Astrocyte of the cerebellum (primary cell): ENCODE results near the gene CCL7.
A peak's percentile ranks its signal among the peaks of the same experiment; 100 is the strongest.

Experiments
- DNase-seq: peaks from one replicate; pipeline ENCODE4 v3.0.0-alpha.2; 2011; ENCODE audit warnings: low read depth
- H3K4me3 ChIP-seq: 2 replicates; pipeline ENCODE4 v1.5.1; 2011; ENCODE audit warnings: mild to moderate bottlenecking, low read depth, low read length, moderate library complexity
- in situ Hi-C: cut with HindIII; loops from 2 replicates; pipeline ENCODE4 v1.10.0; 2017; ENCODE audit warnings: low sequenced_read_pairs
- TF ChIP-seq, protein P1 (sequence below): IDR thresholded peaks from 2 replicates; pipeline ENCODE4 v1.5.1; 2012; ENCODE audit warnings: low read length, low read depth, moderate library complexity, mild to moderate bottlenecking; ENCODE audit errors: missing control alignments

Gene CCL7

DNA sequence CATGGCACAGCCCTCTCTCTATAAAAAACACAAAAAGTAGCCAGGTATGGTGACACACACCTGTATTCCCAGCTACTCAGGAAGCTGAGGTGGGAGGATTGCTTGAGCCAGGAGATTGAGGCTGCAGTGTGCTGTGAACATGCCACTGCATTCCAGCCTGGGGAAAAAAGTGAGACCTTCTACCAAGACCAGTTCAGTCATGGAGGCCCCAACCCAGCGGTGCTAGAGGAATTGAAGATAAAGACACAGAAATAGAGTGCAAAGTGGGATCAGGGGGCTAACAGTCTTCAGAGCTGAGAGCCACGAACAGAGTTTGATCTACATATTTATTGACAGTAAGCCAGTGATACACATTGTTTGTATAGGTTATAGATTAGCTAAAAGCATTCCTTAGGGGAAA lies 33.6 kb downstream of the CCL7 start:
- in situ Hi-C loops, result loop anchor here (5.0 to 25.0 kb wide), 2 partner anchors 96 to 234 kb away; no protein-coding TSS in a partner anchor
- TF ChIP-seq, protein P1, sequence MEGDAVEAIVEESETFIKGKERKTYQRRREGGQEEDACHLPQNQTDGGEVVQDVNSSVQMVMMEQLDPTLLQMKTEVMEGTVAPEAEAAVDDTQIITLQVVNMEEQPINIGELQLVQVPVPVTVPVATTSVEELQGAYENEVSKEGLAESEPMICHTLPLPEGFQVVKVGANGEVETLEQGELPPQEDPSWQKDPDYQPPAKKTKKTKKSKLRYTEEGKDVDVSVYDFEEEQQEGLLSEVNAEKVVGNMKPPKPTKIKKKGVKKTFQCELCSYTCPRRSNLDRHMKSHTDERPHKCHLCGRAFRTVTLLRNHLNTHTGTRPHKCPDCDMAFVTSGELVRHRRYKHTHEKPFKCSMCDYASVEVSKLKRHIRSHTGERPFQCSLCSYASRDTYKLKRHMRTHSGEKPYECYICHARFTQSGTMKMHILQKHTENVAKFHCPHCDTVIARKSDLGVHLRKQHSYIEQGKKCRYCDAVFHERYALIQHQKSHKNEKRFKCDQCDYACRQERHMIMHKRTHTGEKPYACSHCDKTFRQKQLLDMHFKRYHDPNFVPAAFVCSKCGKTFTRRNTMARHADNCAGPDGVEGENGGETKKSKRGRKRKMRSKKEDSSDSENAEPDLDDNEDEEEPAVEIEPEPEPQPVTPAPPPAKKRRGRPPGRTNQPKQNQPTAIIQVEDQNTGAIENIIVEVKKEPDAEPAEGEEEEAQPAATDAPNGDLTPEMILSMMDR, result no peak
- no peak for DNase-seq
- H3K4me3 ChIP-seq, result no peak overlapping the region

DNA sequence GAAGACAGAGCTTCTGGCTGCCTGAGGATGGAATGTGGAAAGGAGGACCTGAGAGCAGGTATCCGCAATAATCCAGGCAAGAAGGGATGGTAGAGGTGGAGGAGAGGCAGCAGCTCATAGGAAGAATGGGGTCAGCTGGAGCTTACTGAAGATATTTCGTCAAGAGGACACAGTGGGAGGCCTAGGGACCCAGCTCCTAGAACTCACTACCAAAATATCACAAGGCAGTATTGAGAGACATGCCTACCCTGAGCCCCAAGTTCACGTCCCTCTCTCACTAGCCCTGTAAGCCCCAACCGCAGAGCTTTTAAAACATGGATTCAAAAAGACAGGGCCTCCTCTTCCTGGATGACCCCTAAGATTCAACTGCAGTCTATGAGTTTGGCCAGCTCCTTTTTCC lies 35.0 kb downstream of the CCL7 start:
- in situ Hi-C loops, result loop anchor here (25.0 kb wide), 1 partner anchor 232 kb away; no protein-coding TSS in a partner anchor
- TF ChIP-seq, protein P1, result no peak
- no peak for DNase-seq
- no peak overlapping the region for H3K4me3 ChIP-seq

DNA sequence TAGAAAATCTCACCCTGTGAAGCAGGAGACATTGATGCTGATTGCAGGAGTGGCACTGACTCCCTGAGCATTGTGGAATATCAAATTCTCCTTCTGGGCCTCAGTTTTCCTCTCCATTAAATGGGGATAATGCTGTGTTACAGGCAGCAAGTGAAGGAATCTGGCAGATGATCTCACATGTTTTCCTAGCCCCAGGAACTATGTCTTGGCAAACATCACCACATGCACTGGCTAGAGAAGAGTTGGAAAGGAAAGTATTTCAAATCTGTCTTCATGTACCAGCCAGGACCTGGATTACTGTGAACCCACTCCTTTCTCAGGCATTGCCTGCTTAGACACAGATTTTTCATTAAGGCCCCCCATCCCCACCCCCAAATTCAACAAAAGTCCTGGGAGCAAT lies 35.6 kb downstream of the CCL7 start:
- in situ Hi-C loops, result loop anchor here (25.0 kb wide), 1 partner anchor 232 kb away; no protein-coding TSS in a partner anchor
- TF ChIP-seq, protein P1, result no peak
- no peak for DNase-seq
- H3K4me3 ChIP-seq, result no peak overlapping the region

DNA sequence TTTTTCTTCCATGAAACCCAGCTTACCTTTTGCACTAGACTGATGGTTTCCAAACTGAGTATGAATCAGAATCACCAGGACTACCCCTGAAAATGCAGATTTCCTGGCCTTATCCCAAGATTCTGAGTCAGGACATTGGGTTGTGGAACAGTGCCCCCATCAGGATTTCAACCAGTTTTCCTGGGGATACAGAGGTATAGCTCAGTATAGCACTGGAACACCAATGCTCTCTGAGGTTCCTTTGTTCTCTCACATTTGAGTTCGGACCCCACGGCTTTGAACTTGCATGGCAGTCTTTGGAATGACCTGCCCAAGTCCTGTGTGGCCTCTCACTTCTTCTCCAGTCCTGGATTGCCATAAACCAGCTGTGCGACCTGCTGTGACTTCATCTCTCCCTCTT lies 36.4 kb downstream of the CCL7 start:
- TF ChIP-seq, protein P1, result peak; percentile 67
- DNase-seq, result peak; percentile 74
- in situ Hi-C loops, result loop anchor here (25.0 kb wide), 1 partner anchor 231 kb away; no protein-coding TSS in a partner anchor
- H3K4me3 ChIP-seq, result no peak overlapping the region

DNA sequence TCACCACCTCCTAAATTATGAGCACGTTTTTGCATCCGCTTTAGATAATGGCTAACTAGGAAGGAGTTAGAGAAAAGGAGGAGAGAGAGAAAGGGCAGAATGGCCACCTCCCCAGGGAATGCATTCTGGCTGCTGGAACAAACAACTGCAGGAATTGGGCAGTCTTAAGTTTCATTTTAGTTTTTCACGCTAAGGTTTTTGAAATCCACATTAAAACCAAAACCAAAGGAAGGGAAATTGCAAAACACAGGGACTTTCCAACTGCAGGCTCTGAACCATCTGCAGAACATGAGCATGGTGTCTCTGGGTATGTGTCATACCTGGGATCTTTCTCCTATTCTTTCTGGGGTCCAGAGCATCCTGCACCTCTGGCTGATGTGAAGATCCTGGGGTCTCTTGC lies 37.1 kb downstream of the CCL7 start:
- DNase-seq, result no peak

DNA sequence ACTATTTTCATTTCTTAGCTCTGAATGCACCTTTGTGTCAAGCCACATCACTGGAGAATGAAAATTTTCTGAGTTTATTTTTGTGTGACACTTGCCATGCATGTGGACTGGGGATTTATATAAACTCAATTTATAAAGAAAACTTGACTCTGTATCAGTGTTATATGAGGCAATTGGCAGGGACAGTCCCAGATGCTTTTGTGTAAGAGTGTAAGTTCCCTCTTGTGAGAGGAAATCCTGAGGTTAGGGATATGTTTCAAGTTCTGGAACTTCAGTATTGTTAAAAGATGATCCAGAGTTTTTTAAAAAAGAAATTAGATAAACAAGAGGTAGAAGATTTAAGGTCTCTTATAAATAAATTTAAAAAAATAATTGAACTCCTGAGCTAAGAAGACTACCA lies 38.4 kb downstream of the CCL7 start:
- TF ChIP-seq, protein P1, result no peak
- no peak for DNase-seq
- in situ Hi-C loops, result loop anchor here (25.0 kb wide), 1 partner anchor 229 kb away; no protein-coding TSS in a partner anchor

More for the DNA sequence above, 37.1 kb downstream of the CCL7 start:
- TF ChIP-seq, protein P1, result no peak
- no peak overlapping the region for H3K4me3 ChIP-seq
- in situ Hi-C loops, result loop anchor here (25.0 kb wide), 1 partner anchor 230 kb away; no protein-coding TSS in a partner anchor

DNA sequence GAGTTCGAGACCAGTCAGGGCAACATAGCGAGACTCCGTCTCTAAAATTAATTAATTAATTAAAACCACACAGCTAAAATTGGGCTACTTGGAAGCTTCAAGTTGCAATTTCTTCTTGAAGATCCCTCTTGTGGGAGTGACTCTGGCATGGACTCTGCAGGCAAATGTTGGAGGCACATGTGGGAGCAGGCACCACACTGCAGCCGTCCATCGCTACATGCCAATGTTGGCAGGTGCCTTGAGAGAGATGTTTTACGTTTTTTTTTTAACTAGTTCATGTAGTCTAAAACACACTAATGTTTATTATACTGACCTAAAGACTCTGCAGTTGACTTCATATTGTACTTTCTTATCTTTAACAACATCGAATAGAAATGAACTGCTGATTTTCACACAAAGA lies 41.3 kb downstream of the CCL7 start:
- no peak overlapping the region for H3K4me3 ChIP-seq
- in situ Hi-C loops, result loop anchor here (25.0 kb wide), 1 partner anchor 226 kb away; no protein-coding TSS in a partner anchor
- TF ChIP-seq, protein P1, result no peak
- no peak for DNase-seq

More for the DNA sequence above, 38.4 kb downstream of the CCL7 start:
- H3K4me3 ChIP-seq, result no peak overlapping the region
